Lower leg skin (tissue), 3 donors: ENCODE measurements around the gene TCEANC2.

Experiments
- POLR2A ChIP-seq, 2 donors: fragments of 450-650 bp; IDR thresholded peaks; one replicate each; pipeline ENCODE4 v1.6.1; 2016 to 2017; ENCODE audit warnings: antibody characterized with exemption in 2 of 2, mild to moderate bottlenecking in 1 of 2, moderate library complexity in 1 of 2
- TF ChIP-seq, protein P1 (sequence below), 3 donors: fragments of 450-650 bp; IDR thresholded peaks; one replicate each; pipeline ENCODE4 v1.5.1; 2016; ENCODE audit warnings: antibody characterized with exemption in 3 of 3, mild to moderate bottlenecking in 3 of 3, moderate library complexity in 2 of 3

DNA sequence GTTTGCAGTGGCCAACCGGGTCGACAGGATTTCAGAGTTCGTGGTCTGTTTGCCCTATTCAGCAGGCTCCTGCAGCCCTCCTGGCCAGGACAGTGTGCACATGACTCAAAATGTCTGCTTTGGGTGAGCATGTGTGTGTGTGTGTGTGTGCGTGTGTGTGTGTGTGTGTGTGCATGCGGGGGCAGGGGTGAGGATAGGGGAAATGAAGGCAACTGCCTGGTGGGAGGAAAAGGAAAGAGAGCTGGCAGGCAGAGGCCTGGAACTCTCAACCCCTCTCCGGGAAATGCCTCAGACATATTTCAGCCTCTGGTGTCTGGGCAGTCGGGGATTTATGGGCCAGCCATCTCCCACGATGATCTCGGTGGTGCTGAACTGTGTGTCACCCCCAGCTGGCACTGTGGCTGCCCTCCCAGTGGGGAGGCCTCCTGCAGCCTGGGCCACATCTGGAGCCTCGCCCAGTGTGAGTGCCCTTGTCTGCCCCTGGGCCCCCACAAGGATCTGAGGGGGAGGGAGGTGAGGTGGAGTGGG lies 84.2 kb downstream of the TCEANC2 start:
- TF ChIP-seq, protein P1, sequence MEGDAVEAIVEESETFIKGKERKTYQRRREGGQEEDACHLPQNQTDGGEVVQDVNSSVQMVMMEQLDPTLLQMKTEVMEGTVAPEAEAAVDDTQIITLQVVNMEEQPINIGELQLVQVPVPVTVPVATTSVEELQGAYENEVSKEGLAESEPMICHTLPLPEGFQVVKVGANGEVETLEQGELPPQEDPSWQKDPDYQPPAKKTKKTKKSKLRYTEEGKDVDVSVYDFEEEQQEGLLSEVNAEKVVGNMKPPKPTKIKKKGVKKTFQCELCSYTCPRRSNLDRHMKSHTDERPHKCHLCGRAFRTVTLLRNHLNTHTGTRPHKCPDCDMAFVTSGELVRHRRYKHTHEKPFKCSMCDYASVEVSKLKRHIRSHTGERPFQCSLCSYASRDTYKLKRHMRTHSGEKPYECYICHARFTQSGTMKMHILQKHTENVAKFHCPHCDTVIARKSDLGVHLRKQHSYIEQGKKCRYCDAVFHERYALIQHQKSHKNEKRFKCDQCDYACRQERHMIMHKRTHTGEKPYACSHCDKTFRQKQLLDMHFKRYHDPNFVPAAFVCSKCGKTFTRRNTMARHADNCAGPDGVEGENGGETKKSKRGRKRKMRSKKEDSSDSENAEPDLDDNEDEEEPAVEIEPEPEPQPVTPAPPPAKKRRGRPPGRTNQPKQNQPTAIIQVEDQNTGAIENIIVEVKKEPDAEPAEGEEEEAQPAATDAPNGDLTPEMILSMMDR (IDR thresholded peaks at IDR 0.05) = no peak
- no peak for TF ChIP-seq POLR2A (IDR thresholded peaks at IDR 0.05)
